Measurements from ENCODE around the gene DGUOK.
A peak's percentile ranks its signal among the peaks of the same experiment; 100 is the strongest.
"Not testable (repeated sequence)": the region's sequence is repeated elsewhere in the genome, so short reads cannot be mapped to it uniquely, and the experiment has no call there.

Gene DGUOK

GRCh38 chr2:73937103-73937885 lies 10.6 kb downstream of the DGUOK start:
- in situ Hi-C loops (cut with HindIII; ENCODE audit: low pct_ligation_motif_present, low sequenced_read_pairs), result no loop called here
- H3K27me3 ChIP-seq (replicated peaks), result no peaks in the 10 kb centered on the region
- TF ChIP-seq, protein P1, sequence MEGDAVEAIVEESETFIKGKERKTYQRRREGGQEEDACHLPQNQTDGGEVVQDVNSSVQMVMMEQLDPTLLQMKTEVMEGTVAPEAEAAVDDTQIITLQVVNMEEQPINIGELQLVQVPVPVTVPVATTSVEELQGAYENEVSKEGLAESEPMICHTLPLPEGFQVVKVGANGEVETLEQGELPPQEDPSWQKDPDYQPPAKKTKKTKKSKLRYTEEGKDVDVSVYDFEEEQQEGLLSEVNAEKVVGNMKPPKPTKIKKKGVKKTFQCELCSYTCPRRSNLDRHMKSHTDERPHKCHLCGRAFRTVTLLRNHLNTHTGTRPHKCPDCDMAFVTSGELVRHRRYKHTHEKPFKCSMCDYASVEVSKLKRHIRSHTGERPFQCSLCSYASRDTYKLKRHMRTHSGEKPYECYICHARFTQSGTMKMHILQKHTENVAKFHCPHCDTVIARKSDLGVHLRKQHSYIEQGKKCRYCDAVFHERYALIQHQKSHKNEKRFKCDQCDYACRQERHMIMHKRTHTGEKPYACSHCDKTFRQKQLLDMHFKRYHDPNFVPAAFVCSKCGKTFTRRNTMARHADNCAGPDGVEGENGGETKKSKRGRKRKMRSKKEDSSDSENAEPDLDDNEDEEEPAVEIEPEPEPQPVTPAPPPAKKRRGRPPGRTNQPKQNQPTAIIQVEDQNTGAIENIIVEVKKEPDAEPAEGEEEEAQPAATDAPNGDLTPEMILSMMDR (IDR thresholded peaks at IDR 0.05; ENCODE audit: low read depth, low read length, missing control alignments), result no peak
- peaks cover 2% of the 10 kb centered on the region for H3K36me3 ChIP-seq (replicated peaks)
- H3K4me3 ChIP-seq (ENCODE audit: low read depth, low read length), result no peak overlapping the region
- no peak overlapping the region for H3K27ac ChIP-seq
- DNase-seq, result no peak

GRCh38 chr2:73937899-73938298 lies 11.2 kb downstream of the DGUOK start:
- Histone ChIP-seq H3K36me3 (replicated peaks) (peaks cover 2% of the 10 kb centered on the region), H3K4me3 (ENCODE audit: low read depth, low read length) (no peak overlapping the region), H3K27ac (no peak overlapping the region), H3K27me3 (replicated peaks) (no peaks in the 10 kb centered on the region)
- in situ Hi-C loops (cut with HindIII; ENCODE audit: low pct_ligation_motif_present, low sequenced_read_pairs), result no loop called here
- DNase-seq, result no peak
- TF ChIP-seq, protein P1 (IDR thresholded peaks at IDR 0.05; ENCODE audit: low read depth, low read length, missing control alignments), result no peak

GRCh38 chr2:73938718-73939352 lies 12.2 kb downstream of the DGUOK start:
- Histone ChIP-seq H3K27ac (peak overlapping the region; percentile 4), H3K4me3 (ENCODE audit: low read depth, low read length) (no peak overlapping the region), H3K27me3 (replicated peaks) (no peaks in the 10 kb centered on the region), H3K36me3 (replicated peaks) (peaks cover 2% of the 10 kb centered on the region)
- DNase-seq, result peak; percentile 51
- in situ Hi-C loops (cut with HindIII; ENCODE audit: low pct_ligation_motif_present, low sequenced_read_pairs), result no loop called here
- TF ChIP-seq, protein P1 (IDR thresholded peaks at IDR 0.05; ENCODE audit: low read depth, low read length, missing control alignments), result no peak

DNA sequence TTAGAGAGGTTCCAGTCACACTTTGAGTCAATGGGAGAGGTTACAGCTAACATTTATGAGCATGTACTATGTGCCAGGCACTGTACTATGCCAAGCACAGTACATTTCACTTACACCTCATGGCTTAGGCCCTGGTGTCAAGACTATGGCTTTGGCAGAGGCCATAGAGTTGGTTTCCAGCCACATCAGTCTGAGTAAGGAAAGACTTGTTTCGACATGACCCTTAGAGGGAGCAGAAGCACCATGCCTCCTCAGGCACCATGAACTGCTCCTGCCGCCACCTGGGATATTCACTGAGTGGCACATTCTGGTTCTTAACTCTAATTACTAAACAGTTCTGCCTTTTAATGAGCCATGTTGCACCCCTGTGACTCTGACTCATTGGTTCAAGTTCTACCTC lies 12.7 kb downstream of the DGUOK start:
- Histone ChIP-seq H3K36me3 (replicated peaks) (peaks cover 2% of the 10 kb centered on the region), H3K27me3 (replicated peaks) (no peaks in the 10 kb centered on the region), H3K27ac (no peak overlapping the region), H3K4me3 (ENCODE audit: low read depth, low read length) (no peak overlapping the region)
- TF ChIP-seq, protein P1 (IDR thresholded peaks at IDR 0.05; ENCODE audit: low read depth, low read length, missing control alignments), result peak; percentile 30
- DNase-seq, result no peak
- in situ Hi-C loops (cut with HindIII; ENCODE audit: low pct_ligation_motif_present, low sequenced_read_pairs), result no loop called here

DNA sequence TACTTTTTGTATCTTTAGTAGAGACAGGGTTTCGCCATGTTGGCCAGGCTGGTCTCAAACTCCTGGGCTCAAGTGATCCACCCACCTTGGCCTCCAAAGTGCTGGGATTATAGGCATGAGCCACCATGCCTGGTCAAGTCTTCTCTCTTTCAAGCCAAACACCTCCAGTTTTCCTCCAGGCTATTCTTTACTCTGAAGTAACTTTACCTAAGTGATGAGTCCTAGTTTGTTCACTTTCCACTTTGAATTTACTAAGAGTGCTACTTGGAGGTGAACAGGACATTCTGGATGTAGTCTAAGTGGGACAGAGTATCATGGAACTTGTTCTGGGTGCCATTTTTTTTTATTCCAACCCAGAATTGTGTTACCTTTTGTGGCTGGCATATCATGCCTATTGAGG lies 13.4 kb downstream of the DGUOK start:
- H3K36me3 ChIP-seq (replicated peaks); DNase-seq; H3K27me3 ChIP-seq (replicated peaks); H3K27ac ChIP-seq; in situ Hi-C loops (cut with HindIII; ENCODE audit: low pct_ligation_motif_present, low sequenced_read_pairs); H3K4me3 ChIP-seq (ENCODE audit: low read depth, low read length): not testable (repeated sequence)

GRCh38 chr2:73942664-73943063 lies 16.0 kb downstream of the DGUOK start:
- no peak overlapping the region for H3K27ac ChIP-seq
- H3K4me3 ChIP-seq (ENCODE audit: low read depth, low read length), result no peak overlapping the region
- TF ChIP-seq, protein P1 (IDR thresholded peaks at IDR 0.05; ENCODE audit: low read depth, low read length, missing control alignments), result no peak
- no peak for DNase-seq
- no peaks in the 10 kb centered on the region for H3K27me3 ChIP-seq (replicated peaks)
- H3K36me3 ChIP-seq (replicated peaks), result peaks cover 6% of the 10 kb centered on the region
- in situ Hi-C loops (cut with HindIII; ENCODE audit: low pct_ligation_motif_present, low sequenced_read_pairs), result no loop called here

All from brain microvascular endothelial cell (primary cell).